HepG2 (cell line): ENCODE measurements around the gene GCH1. TPM values are rescaled to one million over a fixed set of nuclear protein-coding genes. Genes with fewer than 3 reads are reported as not detected.
A peak's percentile ranks its signal among the peaks of the same experiment; 100 is the strongest.

Experiments
- ARNT2 ChIP-seq: sonication (generic); formaldehyde crosslinking; IDR thresholded peaks from 2 replicates; pipeline ENCODE4 v1.8.0; 2022; ENCODE audit warnings: mild to moderate bottlenecking, low read depth, missing genetic modification reagents, moderate library complexity
- CENPT ChIP-seq: sonication (generic); formaldehyde crosslinking; IDR thresholded peaks from 2 replicates; pipeline ENCODE4 v1.8.0; 2022; ENCODE audit warnings: low read depth, mild to moderate bottlenecking, moderate library complexity, missing genetic modification reagents
- FOXA3 ChIP-seq: IDR thresholded peaks from 2 replicates; pipeline ENCODE4 v1.6.1; 2016; ENCODE audit warnings: missing genetic modification reagents, missing compliant biosample characterization
- FOXK2 ChIP-seq: fragments of 450-650 bp; IDR thresholded peaks from 2 replicates; pipeline ENCODE4 v1.6.1; 2016
- GABPA ChIP-seq, 2 experiments: IDR thresholded peaks; 2 replicates each; pipeline ENCODE4 v1.6.1; 2011 to 2016; ENCODE audit warnings: low read depth in 2 of 2, low read length in 1 of 2, missing biosample characterization in 1 of 2, missing genetic modification characterization in 1 of 2
- HDAC1 ChIP-seq: sonication (generic); formaldehyde crosslinking; IDR thresholded peaks from 2 replicates; pipeline ENCODE4 v1.5.1; 2020; ENCODE audit warnings: mild to moderate bottlenecking, missing genetic modification reagents
- HNRNPL ChIP-seq: fragments of 200-400 bp; formaldehyde crosslinking; IDR thresholded peaks from 2 replicates; pipeline ENCODE4 v1.6.1; 2017; ENCODE audit warnings: mild to moderate bottlenecking, low read depth, low read length
- JUNB ChIP-seq: sonication (generic); formaldehyde crosslinking; IDR thresholded peaks from 2 replicates; pipeline ENCODE4 v1.8.0; 2022; ENCODE audit warnings: missing genetic modification reagents, mild to moderate bottlenecking, borderline replicate concordance
- KDM5B ChIP-seq: sonication (generic); formaldehyde crosslinking; IDR thresholded peaks from 2 replicates; pipeline ENCODE4 v1.4.0; 2020; ENCODE audit warnings: missing genetic modification reagents, mild to moderate bottlenecking, borderline replicate concordance
- MTF2 ChIP-seq: sonication (generic); formaldehyde crosslinking; IDR thresholded peaks from 2 replicates; pipeline ENCODE4 v1.5.0; 2020; ENCODE audit warnings: missing genetic modification reagents, borderline replicate concordance
- RFX1 ChIP-seq: fragments of 450-650 bp; IDR thresholded peaks from 2 replicates; pipeline ENCODE4 v1.6.1; 2017
- ZBTB3 ChIP-seq: sonication (generic); formaldehyde crosslinking; IDR thresholded peaks from 2 replicates; pipeline ENCODE4 v1.4.0; 2020; ENCODE audit warnings: low read depth, mild to moderate bottlenecking, moderate library complexity, missing genetic modification reagents, borderline replicate concordance
- ZNF138 ChIP-seq: sonication (generic); formaldehyde crosslinking; IDR thresholded peaks from 2 replicates; pipeline ENCODE4 v1.5.0; 2020; ENCODE audit warnings: mild to moderate bottlenecking, low read depth, missing genetic modification reagents
- ZNF441 ChIP-seq: sonication (generic); formaldehyde crosslinking; IDR thresholded peaks from 2 replicates; pipeline ENCODE4 v1.7.0; 2021; ENCODE audit warnings: missing genetic modification reagents, borderline replicate concordance
- ZNF570 ChIP-seq: sonication (generic); formaldehyde crosslinking; IDR thresholded peaks from 2 replicates; pipeline ENCODE4 v1.4.0; 2020; ENCODE audit warnings: mild to moderate bottlenecking, missing genetic modification reagents, borderline replicate concordance
- ZNF761 ChIP-seq: sonication (generic); formaldehyde crosslinking; conservative IDR thresholded peaks from 2 replicates; pipeline ENCODE4 v1.4.0; 2020; ENCODE audit warnings: mild to moderate bottlenecking, missing genetic modification reagents
- ZSCAN9 ChIP-seq: IDR thresholded peaks from 2 replicates; pipeline ENCODE4 v1.6.1; 2016; ENCODE audit warnings: borderline replicate concordance
- polyA plus RNA-seq, 8 experiments: library from polyadenylated mRNA; depleted of rRNA in 3 of 8; stranded (reverse) in 7 of 8; unstranded in 1 of 8; fragments of >200 nt; fragmentation: Illumina TruSeq in 4 of 8; extraction: Trizol in 4 of 8; gene quantifications; 2 replicates each; pipeline versions ENCODE4 v1.2.1 to v1.2.3, GENCODE V29; 2011 to 2016; ENCODE audit warnings: low read depth in 4 of 8, missing spikeins in 1 of 8, mixed read lengths in 1 of 8; ENCODE audit not compliant: insufficient read depth in 1 of 8
- total RNA-seq, 5 experiments: library from RNA; depleted of rRNA; stranded (reverse); fragments of >200 nt; fragmentation: Illumina TruSeq; extraction: Trizol; gene quantifications; 2 replicates each; pipeline ENCODE4 v1.2.3, GENCODE V29; 2016; ENCODE audit warnings: low read depth in 1 of 5
- TF ChIP-seq, protein P1 (sequence below): sonication (generic); formaldehyde crosslinking; IDR thresholded peaks from 2 replicates; pipeline ENCODE4 v1.4.0; 2020; ENCODE audit warnings: missing genetic modification reagents, borderline replicate concordance
- TF ChIP-seq, protein P2 (sequence below): IDR thresholded peaks from 2 replicates; pipeline ENCODE4 v1.6.1; 2016; ENCODE audit warnings: low read depth, missing genetic modification reagents, missing compliant biosample characterization
- TF ChIP-seq, protein P3 (sequence below): sonication (generic); formaldehyde crosslinking; IDR thresholded peaks from 2 replicates; pipeline ENCODE4 v1.4.0; 2020; ENCODE audit warnings: mild to moderate bottlenecking, missing genetic modification reagents
- TF ChIP-seq, protein P4 (sequence below): sonication (generic); formaldehyde crosslinking; IDR thresholded peaks from 2 replicates; pipeline ENCODE4 v1.4.0; 2020; ENCODE audit warnings: missing genetic modification reagents, borderline replicate concordance

The GCH1 gene
- total and polyA plus RNA-seq, 2 of the 13 experiments (the other 11 are each of a cell fraction or from before 2014, with no cell fraction given): 15.0 to 25.2 TPM

DNA sequence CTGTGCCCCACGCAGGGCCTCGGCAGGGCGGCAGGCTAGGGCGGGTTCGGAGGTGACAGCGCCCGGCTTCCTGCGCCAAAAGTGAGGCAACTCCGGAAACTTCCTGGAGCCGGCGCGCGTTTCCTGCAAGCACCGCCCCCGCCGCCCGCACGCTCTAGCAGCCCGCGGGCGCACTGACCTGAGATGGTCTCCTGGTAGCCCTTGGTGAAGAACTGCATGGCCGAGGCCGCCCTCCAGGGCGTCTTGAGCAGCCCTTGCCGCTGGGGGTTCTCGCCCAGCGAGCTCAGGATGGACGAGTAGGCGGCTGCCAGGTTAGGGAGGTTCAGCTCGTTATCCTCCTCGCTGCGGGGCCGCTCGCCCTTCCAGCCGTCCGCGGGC, 494 bp downstream of the GCH1 start (continued):
- TF ChIP-seq, protein P1, sequence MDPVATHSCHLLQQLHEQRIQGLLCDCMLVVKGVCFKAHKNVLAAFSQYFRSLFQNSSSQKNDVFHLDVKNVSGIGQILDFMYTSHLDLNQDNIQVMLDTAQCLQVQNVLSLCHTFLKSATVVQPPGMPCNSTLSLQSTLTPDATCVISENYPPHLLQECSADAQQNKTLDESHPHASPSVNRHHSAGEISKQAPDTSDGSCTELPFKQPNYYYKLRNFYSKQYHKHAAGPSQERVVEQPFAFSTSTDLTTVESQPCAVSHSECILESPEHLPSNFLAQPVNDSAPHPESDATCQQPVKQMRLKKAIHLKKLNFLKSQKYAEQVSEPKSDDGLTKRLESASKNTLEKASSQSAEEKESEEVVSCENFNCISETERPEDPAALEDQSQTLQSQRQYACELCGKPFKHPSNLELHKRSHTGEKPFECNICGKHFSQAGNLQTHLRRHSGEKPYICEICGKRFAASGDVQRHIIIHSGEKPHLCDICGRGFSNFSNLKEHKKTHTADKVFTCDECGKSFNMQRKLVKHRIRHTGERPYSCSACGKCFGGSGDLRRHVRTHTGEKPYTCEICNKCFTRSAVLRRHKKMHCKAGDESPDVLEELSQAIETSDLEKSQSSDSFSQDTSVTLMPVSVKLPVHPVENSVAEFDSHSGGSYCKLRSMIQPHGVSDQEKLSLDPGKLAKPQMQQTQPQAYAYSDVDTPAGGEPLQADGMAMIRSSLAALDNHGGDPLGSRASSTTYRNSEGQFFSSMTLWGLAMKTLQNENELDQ (CRISPR knock-in tag): no peak
- TF ChIP-seq ZNF570 (CRISPR knock-in tag) (0 out of 2 replicates have a peak, but pooled peaks have one; percentile 40), FOXA3 (CRISPR knock-in tag) (peak; percentile 31; the same call in 1 of the 2 replicates), ZNF441 (CRISPR knock-in tag) (0 out of 2 replicates have a peak, but pooled peaks have one; percentile 12), ZBTB3 (CRISPR knock-in tag) (no peak), HNRNPL (0 out of 2 replicates have a peak, but pooled peaks have one; percentile 17), KDM5B (CRISPR knock-in tag) (peak; percentile 72; the same call in 1 of the 2 replicates), RFX1 (no peak), ARNT2 (no peak; the same call in 1 of the 2 replicates), HDAC1 (CRISPR knock-in tag) (peak; percentile 69; the same call in 1 of the 2 replicates), MTF2 (CRISPR knock-in tag) (peak; percentile 61; the same call in 1 of the 2 replicates), ZSCAN9 (CRISPR knock-in tag) (peak; percentile 61; the same call in 1 of the 2 replicates), CENPT (CRISPR knock-in tag) (no peak), GABPA (IDR thresholded peaks at IDR 0.05; ENCODE audit: low read depth, low read length) (peak; percentile 53), GABPA (CRISPR knock-in tag; IDR thresholded peaks at IDR 0.05; ENCODE audit: low read depth) (peak; percentile 74), JUNB (CRISPR knock-in tag) (no peak), ZNF761 (no peak), ZNF138 (CRISPR knock-in tag) (no peak), FOXK2 (no peak)
- TF ChIP-seq, protein P2, sequence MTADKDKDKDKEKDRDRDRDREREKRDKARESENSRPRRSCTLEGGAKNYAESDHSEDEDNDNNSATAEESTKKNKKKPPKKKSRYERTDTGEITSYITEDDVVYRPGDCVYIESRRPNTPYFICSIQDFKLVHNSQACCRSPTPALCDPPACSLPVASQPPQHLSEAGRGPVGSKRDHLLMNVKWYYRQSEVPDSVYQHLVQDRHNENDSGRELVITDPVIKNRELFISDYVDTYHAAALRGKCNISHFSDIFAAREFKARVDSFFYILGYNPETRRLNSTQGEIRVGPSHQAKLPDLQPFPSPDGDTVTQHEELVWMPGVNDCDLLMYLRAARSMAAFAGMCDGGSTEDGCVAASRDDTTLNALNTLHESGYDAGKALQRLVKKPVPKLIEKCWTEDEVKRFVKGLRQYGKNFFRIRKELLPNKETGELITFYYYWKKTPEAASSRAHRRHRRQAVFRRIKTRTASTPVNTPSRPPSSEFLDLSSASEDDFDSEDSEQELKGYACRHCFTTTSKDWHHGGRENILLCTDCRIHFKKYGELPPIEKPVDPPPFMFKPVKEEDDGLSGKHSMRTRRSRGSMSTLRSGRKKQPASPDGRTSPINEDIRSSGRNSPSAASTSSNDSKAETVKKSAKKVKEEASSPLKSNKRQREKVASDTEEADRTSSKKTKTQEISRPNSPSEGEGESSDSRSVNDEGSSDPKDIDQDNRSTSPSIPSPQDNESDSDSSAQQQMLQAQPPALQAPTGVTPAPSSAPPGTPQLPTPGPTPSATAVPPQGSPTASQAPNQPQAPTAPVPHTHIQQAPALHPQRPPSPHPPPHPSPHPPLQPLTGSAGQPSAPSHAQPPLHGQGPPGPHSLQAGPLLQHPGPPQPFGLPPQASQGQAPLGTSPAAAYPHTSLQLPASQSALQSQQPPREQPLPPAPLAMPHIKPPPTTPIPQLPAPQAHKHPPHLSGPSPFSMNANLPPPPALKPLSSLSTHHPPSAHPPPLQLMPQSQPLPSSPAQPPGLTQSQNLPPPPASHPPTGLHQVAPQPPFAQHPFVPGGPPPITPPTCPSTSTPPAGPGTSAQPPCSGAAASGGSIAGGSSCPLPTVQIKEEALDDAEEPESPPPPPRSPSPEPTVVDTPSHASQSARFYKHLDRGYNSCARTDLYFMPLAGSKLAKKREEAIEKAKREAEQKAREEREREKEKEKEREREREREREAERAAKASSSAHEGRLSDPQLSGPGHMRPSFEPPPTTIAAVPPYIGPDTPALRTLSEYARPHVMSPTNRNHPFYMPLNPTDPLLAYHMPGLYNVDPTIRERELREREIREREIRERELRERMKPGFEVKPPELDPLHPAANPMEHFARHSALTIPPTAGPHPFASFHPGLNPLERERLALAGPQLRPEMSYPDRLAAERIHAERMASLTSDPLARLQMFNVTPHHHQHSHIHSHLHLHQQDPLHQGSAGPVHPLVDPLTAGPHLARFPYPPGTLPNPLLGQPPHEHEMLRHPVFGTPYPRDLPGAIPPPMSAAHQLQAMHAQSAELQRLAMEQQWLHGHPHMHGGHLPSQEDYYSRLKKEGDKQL (CRISPR knock-in tag): no peak
- TF ChIP-seq, protein P3, sequence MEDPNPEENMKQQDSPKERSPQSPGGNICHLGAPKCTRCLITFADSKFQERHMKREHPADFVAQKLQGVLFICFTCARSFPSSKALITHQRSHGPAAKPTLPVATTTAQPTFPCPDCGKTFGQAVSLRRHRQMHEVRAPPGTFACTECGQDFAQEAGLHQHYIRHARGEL (CRISPR knock-in tag): no peak
- TF ChIP-seq, protein P4, sequence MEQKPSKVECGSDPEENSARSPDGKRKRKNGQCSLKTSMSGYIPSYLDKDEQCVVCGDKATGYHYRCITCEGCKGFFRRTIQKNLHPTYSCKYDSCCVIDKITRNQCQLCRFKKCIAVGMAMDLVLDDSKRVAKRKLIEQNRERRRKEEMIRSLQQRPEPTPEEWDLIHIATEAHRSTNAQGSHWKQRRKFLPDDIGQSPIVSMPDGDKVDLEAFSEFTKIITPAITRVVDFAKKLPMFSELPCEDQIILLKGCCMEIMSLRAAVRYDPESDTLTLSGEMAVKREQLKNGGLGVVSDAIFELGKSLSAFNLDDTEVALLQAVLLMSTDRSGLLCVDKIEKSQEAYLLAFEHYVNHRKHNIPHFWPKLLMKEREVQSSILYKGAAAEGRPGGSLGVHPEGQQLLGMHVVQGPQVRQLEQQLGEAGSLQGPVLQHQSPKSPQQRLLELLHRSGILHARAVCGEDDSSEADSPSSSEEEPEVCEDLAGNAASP: peak; percentile 59
